Measurements from ENCODE around the gene GAGE12H. TPM values are rescaled to one million over a fixed set of nuclear protein-coding genes. Genes with fewer than 3 reads are reported as not detected.
"Not testable (repeated sequence)": the region's sequence is repeated elsewhere in the genome, so short reads cannot be mapped to it uniquely, and the experiment has no call there.

The GAGE12H gene, protein sequence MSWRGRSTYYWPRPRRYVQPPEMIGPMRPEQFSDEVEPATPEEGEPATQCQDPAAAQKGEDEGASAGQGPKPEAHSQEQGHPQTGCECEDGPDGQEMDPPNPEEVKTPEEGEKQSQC
- total RNA-seq, result not detected

DNA sequence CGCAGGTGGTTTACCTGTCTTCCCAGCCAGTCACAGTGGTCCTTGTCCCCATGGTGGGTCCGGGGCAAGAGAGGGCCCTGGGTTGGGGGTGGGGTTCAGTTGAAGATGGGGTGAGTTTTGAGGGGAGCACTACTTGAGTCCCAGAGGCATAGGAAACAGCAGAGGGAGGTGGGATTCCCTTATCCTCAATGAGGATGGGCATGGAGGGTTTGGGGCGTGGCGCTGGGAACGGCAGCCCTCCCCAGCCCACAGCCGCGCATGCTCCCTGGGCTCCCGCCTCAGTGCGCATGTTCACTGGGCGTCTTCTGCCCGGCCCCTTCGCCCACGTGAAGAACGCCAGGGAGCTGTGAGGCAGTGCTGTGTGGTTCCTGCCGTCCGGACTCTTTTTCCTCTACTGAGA is at the start of gene GAGE12H:
GAGE12H (plus strand) TSS at position 301 of the 400 bp plus-strand sequence. CDS start 1,155 bp downstream, outside the sequence.
- H3K36me3 Mint-ChIP-seq; H3K27ac Mint-ChIP-seq; CTCF ChIA-PET; H3K4me3 Mint-ChIP-seq; H3K4me1 Mint-ChIP-seq (ENCODE audit: low read depth); intact Hi-C loops (cut with micrococcal nuclease); DNase-seq; H3K27me3 Mint-ChIP-seq; H3K9me3 Mint-ChIP-seq; POLR2A ChIA-PET: not testable (repeated sequence)

DNA sequence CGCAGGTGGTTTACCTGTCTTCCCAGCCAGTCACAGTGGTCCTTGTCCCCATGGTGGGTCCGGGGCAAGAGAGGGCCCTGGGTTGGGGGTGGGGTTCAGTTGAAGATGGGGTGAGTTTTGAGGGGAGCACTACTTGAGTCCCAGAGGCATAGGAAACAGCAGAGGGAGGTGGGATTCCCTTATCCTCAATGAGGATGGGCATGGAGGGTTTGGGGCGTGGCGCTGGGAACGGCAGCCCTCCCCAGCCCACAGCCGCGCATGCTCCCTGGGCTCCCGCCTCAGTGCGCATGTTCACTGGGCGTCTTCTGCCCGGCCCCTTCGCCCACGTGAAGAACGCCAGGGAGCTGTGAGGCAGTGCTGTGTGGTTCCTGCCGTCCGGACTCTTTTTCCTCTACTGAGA is 47.9 kb upstream of the GAGE12H start, which contains the start of gene GAGE12C:
GAGE12C (plus strand) TSS at position 301 of the 400 bp plus-strand sequence. CDS start 1,155 bp downstream, outside the sequence.
- CTCF ChIA-PET; POLR2A ChIA-PET; H3K9me3 Mint-ChIP-seq; H3K27me3 Mint-ChIP-seq; H3K4me1 Mint-ChIP-seq (ENCODE audit: low read depth); DNase-seq; H3K4me3 Mint-ChIP-seq; H3K27ac Mint-ChIP-seq; intact Hi-C loops (cut with micrococcal nuclease); H3K36me3 Mint-ChIP-seq: not testable (repeated sequence)

DNA sequence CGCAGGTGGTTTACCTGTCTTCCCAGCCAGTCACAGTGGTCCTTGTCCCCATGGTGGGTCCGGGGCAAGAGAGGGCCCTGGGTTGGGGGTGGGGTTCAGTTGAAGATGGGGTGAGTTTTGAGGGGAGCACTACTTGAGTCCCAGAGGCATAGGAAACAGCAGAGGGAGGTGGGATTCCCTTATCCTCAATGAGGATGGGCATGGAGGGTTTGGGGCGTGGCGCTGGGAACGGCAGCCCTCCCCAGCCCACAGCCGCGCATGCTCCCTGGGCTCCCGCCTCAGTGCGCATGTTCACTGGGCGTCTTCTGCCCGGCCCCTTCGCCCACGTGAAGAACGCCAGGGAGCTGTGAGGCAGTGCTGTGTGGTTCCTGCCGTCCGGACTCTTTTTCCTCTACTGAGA is 38.3 kb upstream of the GAGE12H start, which contains the start of gene GAGE12D:
GAGE12D (plus strand) TSS at position 301 of the 400 bp plus-strand sequence. CDS start 1,155 bp downstream, outside the sequence.
- CTCF ChIA-PET; H3K4me3 Mint-ChIP-seq; H3K27ac Mint-ChIP-seq; intact Hi-C loops (cut with micrococcal nuclease); POLR2A ChIA-PET; H3K9me3 Mint-ChIP-seq; H3K36me3 Mint-ChIP-seq; H3K27me3 Mint-ChIP-seq; DNase-seq; H3K4me1 Mint-ChIP-seq (ENCODE audit: low read depth): not testable (repeated sequence)

DNA sequence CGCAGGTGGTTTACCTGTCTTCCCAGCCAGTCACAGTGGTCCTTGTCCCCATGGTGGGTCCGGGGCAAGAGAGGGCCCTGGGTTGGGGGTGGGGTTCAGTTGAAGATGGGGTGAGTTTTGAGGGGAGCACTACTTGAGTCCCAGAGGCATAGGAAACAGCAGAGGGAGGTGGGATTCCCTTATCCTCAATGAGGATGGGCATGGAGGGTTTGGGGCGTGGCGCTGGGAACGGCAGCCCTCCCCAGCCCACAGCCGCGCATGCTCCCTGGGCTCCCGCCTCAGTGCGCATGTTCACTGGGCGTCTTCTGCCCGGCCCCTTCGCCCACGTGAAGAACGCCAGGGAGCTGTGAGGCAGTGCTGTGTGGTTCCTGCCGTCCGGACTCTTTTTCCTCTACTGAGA is 28.8 kb upstream of the GAGE12H start, which contains the start of gene GAGE12E:
GAGE12E (plus strand) TSS at position 301 of the 400 bp plus-strand sequence. CDS start 1,155 bp downstream, outside the sequence.
- DNase-seq; H3K4me3 Mint-ChIP-seq; CTCF ChIA-PET; H3K27ac Mint-ChIP-seq; H3K4me1 Mint-ChIP-seq (ENCODE audit: low read depth); POLR2A ChIA-PET; H3K27me3 Mint-ChIP-seq; intact Hi-C loops (cut with micrococcal nuclease); H3K36me3 Mint-ChIP-seq; H3K9me3 Mint-ChIP-seq: not testable (repeated sequence)

DNA sequence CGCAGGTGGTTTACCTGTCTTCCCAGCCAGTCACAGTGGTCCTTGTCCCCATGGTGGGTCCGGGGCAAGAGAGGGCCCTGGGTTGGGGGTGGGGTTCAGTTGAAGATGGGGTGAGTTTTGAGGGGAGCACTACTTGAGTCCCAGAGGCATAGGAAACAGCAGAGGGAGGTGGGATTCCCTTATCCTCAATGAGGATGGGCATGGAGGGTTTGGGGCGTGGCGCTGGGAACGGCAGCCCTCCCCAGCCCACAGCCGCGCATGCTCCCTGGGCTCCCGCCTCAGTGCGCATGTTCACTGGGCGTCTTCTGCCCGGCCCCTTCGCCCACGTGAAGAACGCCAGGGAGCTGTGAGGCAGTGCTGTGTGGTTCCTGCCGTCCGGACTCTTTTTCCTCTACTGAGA is 19.2 kb upstream of the GAGE12H start, which contains the start of gene GAGE12F:
GAGE12F (plus strand) TSS at position 301 of the 400 bp plus-strand sequence. CDS start 1,155 bp downstream, outside the sequence.
- intact Hi-C loops (cut with micrococcal nuclease); H3K36me3 Mint-ChIP-seq; H3K4me1 Mint-ChIP-seq (ENCODE audit: low read depth); DNase-seq; CTCF ChIA-PET; H3K27ac Mint-ChIP-seq; POLR2A ChIA-PET; H3K9me3 Mint-ChIP-seq; H3K4me3 Mint-ChIP-seq; H3K27me3 Mint-ChIP-seq: not testable (repeated sequence)

DNA sequence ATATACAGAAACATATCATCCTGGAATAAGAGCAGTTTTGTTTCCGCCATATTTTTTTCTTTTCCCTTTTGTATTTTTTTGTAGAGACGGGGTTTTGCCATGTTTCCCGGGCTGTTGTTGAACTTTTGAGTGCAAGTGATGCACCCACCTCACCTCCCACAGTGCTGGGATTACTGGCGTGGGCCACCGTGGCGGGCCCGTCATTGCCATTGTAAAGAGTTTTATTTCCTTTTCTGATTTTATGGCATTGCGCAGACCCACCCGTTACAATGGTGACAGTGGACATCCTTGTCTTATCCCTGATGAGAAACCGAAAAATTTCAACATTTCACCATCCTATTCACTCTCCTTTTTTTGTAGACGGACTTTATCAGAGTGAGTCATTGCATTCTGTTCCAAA is 11.0 kb upstream of the GAGE12H start:
- intact Hi-C loops (cut with micrococcal nuclease); H3K4me3 Mint-ChIP-seq; CTCF ChIA-PET; H3K36me3 Mint-ChIP-seq; H3K27ac Mint-ChIP-seq; H3K9me3 Mint-ChIP-seq; DNase-seq; H3K27me3 Mint-ChIP-seq; POLR2A ChIA-PET; H3K4me1 Mint-ChIP-seq (ENCODE audit: low read depth): not testable (repeated sequence)

DNA sequence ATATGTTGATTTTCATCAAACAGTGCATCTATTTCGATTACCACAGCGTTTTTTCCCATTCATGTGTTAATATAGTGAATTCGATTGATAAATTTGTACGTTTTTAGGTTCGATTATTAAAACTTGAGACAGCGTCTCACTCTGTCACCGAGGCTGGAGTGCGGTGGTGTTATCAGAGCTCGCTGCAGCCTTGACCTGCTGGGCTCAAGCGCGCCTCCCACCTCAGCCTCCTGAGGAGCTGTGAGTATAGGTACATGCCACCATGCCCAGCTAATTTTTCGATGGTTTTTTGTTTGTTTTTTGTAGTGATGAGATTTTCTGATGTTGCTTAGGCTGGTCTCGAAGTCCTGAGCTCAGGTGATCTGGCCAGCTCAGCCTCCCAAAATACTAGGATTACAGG is 10.6 kb upstream of the GAGE12H start:
- H3K27me3 Mint-ChIP-seq; H3K4me3 Mint-ChIP-seq; H3K36me3 Mint-ChIP-seq; H3K4me1 Mint-ChIP-seq (ENCODE audit: low read depth); H3K9me3 Mint-ChIP-seq; DNase-seq; intact Hi-C loops (cut with micrococcal nuclease); CTCF ChIA-PET; H3K27ac Mint-ChIP-seq; POLR2A ChIA-PET: not testable (repeated sequence)

DNA sequence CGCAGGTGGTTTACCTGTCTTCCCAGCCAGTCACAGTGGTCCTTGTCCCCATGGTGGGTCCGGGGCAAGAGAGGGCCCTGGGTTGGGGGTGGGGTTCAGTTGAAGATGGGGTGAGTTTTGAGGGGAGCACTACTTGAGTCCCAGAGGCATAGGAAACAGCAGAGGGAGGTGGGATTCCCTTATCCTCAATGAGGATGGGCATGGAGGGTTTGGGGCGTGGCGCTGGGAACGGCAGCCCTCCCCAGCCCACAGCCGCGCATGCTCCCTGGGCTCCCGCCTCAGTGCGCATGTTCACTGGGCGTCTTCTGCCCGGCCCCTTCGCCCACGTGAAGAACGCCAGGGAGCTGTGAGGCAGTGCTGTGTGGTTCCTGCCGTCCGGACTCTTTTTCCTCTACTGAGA is 9.6 kb upstream of the GAGE12H start, which contains the start of gene GAGE12G:
GAGE12G (plus strand) TSS at position 301 of the 400 bp plus-strand sequence. CDS start 1,155 bp downstream, outside the sequence.
- H3K9me3 Mint-ChIP-seq; CTCF ChIA-PET; intact Hi-C loops (cut with micrococcal nuclease): not testable (repeated sequence)

DNA sequence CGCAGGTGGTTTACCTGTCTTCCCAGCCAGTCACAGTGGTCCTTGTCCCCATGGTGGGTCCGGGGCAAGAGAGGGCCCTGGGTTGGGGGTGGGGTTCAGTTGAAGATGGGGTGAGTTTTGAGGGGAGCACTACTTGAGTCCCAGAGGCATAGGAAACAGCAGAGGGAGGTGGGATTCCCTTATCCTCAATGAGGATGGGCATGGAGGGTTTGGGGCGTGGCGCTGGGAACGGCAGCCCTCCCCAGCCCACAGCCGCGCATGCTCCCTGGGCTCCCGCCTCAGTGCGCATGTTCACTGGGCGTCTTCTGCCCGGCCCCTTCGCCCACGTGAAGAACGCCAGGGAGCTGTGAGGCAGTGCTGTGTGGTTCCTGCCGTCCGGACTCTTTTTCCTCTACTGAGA is 9.4 kb downstream of the GAGE12H start, which contains the start of gene GAGE2A:
GAGE2A (plus strand) TSS at position 301 of the 400 bp plus-strand sequence. CDS start 1,155 bp downstream, outside the sequence.
- H3K36me3 Mint-ChIP-seq; POLR2A ChIA-PET; DNase-seq; H3K27me3 Mint-ChIP-seq; intact Hi-C loops (cut with micrococcal nuclease); H3K4me1 Mint-ChIP-seq (ENCODE audit: low read depth); CTCF ChIA-PET; H3K27ac Mint-ChIP-seq; H3K9me3 Mint-ChIP-seq; H3K4me3 Mint-ChIP-seq: not testable (repeated sequence)

More for the DNA sequence above, 9.6 kb upstream of the GAGE12H start, which contains the start of gene GAGE12G:
- H3K27ac Mint-ChIP-seq; H3K27me3 Mint-ChIP-seq; DNase-seq; H3K4me1 Mint-ChIP-seq (ENCODE audit: low read depth); POLR2A ChIA-PET; H3K4me3 Mint-ChIP-seq; H3K36me3 Mint-ChIP-seq: not testable (repeated sequence)

DNA sequence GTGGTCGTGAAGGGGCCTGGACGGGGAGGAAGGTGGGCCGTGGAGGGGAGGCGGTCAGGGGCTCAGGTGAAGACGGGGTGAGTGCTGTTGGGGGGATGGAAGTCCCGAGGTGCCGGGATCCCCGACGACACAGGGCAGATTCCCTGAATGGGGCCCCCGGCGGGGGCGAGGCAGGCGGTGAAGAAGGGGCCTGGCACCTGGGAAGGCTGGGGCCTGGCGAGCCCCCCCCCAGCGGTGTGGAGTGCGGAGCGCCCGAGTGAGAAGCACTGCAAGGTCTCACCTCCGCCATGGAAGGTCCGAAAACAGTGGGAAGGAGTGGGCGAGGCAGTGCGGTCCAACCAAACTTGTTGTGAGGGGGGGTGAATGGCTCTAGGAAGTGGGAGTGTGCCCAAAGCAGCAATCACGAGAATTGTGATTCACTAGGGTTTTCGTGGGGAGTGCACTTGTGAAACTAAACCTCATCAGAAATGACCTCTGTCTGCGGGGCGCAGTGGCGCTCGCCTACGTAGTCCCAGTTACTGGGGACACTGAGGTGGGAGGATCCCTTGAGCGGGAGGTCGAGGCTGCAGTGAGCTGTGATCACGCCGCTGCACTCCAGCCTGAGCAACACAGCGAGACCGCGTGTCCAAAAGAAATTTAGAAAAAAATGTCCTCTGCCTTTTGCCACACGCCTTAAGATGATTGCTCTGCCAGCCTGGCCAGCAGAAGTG is 10.2 kb downstream of the GAGE12H start:
- H3K27me3 Mint-ChIP-seq; H3K9me3 Mint-ChIP-seq; intact Hi-C loops (cut with micrococcal nuclease); H3K36me3 Mint-ChIP-seq; H3K27ac Mint-ChIP-seq; DNase-seq; H3K4me1 Mint-ChIP-seq (ENCODE audit: low read depth); H3K4me3 Mint-ChIP-seq; POLR2A ChIA-PET; CTCF ChIA-PET: not testable (repeated sequence)

DNA sequence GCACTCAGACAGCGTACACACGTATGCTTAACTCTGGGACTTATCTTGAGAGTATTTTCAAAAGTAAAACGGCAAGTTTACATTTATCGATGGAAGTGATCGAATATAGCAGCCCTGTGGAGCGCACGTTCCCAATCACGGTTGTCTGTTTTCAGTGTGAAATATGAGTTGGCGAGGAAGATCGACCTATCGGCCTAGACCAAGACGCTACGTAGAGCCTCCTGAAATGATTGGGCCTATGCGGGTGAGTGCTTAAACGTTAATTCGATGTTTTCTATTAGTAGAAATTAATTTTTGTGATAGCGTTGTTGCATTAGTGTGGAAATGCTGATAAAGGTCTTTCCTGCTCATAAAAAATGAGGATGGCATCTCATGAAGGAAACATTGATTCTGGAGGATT is 10.7 kb downstream of the GAGE12H start:
- H3K36me3 Mint-ChIP-seq; H3K27me3 Mint-ChIP-seq; CTCF ChIA-PET; H3K4me1 Mint-ChIP-seq (ENCODE audit: low read depth); intact Hi-C loops (cut with micrococcal nuclease); H3K9me3 Mint-ChIP-seq; DNase-seq; H3K4me3 Mint-ChIP-seq; POLR2A ChIA-PET; H3K27ac Mint-ChIP-seq: not testable (repeated sequence)

DNA sequence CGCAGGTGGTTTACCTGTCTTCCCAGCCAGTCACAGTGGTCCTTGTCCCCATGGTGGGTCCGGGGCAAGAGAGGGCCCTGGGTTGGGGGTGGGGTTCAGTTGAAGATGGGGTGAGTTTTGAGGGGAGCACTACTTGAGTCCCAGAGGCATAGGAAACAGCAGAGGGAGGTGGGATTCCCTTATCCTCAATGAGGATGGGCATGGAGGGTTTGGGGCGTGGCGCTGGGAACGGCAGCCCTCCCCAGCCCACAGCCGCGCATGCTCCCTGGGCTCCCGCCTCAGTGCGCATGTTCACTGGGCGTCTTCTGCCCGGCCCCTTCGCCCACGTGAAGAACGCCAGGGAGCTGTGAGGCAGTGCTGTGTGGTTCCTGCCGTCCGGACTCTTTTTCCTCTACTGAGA is 19.0 kb downstream of the GAGE12H start, which contains the start of gene GAGE1:
GAGE1 (plus strand) TSS at position 301 of the 400 bp plus-strand sequence. CDS start 1,155 bp downstream, outside the sequence.
- H3K4me1 Mint-ChIP-seq (ENCODE audit: low read depth); CTCF ChIA-PET; POLR2A ChIA-PET; H3K27me3 Mint-ChIP-seq; H3K4me3 Mint-ChIP-seq; H3K9me3 Mint-ChIP-seq; intact Hi-C loops (cut with micrococcal nuclease); H3K27ac Mint-ChIP-seq; DNase-seq; H3K36me3 Mint-ChIP-seq: not testable (repeated sequence)

Data from activated CD4-positive, alpha-beta memory T cell treated with anti-CD3 and anti-CD28 coated beads for 36 hours (primary cell).